NOMO-1 treated with dmso at 0.1 percent for 144 hours (cell line): ENCODE results near the gene SPPL3.

Experiments
- DNase-seq: peaks from one replicate; lab custom pipeline; 2025; ENCODE audit not compliant: unreplicated experiment; lab: John Stamatoyannopoulos, UW

The SPPL3 gene

DNA sequence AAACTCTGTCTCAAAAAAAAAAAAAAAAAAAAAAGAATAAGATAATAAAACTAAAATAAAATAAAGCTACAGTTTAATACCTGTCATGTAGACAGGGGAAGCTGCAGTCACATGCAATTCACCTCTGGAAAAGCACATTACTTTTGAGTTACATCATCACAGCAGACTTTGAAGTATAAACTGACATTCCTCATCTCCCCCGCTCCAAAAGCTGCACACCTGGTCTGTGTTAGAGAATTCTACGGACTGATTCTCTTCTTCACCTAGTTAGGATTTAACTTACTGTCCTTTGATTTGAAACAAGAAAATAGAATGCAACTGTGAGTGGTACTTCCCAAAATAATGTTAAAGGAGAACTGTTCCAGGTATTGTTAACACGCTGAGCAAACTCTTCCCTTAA lies 25.1 kb downstream of the SPPL3 start:
- no peak for DNase-seq

DNA sequence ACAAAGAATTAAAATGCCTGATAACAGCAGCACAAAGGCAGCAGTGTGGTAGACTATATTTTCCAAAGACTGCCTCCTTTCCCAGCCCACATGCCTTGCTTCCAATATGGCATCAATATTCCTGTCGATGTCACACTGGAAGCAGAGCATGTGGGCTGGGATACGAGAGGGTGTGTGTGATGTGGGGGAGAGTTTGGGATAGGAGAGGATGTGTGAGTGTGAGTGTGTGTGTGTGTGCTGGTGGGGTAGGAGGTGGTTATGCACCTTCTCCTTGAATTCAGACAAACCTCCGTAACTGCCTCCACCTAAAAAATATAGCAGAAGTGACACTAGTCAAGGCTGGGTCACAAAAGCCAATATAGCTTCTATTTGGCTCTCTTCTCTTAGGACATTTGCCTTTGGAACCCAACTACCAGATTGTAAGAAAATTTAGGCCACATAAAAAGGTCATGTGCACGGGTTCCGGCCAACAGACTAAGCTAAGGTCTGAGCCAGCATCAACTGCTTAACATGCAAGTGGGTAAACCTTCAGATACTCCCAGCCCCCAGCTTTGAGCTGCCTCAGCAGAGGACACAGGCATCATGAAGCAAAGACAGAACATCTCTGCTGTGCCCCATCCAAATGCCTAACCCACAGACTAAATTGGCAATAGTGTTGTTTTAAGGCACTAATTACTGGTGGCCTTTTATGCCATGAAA lies 29.5 kb downstream of the SPPL3 start:
- DNase-seq, result no peak

DNA sequence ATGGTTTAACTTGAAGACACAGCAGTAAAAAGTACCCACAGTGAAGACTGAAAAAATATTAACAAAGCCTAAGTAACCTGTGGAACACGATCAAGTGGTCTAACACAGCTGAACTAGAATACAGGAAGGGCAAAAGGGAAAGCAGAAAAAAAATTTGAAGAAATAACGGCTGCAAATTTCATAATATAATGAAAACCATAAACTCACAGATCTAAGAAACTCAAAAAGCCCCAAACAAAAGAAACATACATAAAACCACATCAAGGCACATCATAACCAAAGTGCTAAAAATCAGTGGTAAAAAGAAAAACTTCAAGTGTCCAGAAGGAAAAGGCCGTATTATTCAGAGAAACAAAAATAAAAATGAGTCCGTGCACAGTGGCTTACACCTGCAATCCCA lies 30.9 kb downstream of the SPPL3 start:
- no peak for DNase-seq

DNA sequence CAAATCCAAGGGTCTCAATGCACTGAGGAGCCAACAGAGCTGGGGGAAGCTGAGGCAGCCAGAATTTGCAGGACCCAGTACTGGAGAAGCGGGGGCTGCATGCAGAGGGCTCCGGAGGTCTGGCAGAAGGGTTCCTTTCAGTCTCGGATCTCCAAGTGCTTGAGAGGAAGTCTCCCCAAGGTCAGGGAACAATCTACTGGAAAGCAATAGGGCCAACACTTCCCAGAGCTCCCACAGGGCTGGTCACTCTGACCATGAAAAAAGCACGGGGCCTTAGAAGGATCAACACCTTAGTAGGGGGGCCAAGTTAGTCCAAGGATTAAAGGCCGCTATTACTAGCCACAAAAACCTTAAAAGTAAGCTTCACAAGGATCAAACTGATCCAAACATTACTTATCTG lies 31.7 kb downstream of the SPPL3 start:
- DNase-seq, result no peak

DNA sequence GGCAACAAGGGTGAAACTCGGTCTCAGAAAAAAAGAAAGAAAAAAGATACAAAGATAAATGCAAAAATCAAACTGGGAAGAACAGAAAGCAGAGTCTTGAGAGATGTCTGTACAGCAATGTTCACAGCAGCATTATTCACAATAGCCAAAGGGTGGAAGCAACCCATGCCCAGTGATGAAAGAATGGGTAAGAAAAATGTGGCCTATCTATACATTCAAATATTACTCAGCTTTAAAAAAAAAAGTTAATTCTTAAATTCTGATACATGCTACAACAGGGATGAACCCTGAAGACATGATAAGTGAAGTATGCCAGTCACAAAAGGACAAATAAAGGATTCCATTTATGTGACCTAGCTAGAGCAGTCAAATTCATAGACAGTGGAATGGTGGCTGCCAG lies 33.7 kb downstream of the SPPL3 start:
- DNase-seq, result no peak

DNA sequence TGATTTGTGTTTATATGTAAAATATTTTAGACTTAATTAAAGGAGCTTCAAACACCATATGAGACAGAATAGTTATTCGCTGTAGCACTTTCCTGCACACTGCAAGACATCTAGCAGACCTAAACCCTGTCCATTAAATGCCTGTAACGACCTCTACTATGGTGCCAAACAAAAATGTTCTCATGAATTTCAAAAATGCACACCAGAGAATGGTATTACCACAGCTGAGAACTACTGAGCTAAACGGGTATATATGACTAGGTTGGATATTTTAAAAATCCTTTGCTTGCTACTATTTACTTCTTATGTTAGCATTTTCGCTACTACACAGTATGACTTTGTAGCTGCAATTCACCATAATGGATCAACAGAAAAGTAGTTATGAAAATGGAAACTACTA lies 34.8 kb downstream of the SPPL3 start:
- no peak for DNase-seq

DNA sequence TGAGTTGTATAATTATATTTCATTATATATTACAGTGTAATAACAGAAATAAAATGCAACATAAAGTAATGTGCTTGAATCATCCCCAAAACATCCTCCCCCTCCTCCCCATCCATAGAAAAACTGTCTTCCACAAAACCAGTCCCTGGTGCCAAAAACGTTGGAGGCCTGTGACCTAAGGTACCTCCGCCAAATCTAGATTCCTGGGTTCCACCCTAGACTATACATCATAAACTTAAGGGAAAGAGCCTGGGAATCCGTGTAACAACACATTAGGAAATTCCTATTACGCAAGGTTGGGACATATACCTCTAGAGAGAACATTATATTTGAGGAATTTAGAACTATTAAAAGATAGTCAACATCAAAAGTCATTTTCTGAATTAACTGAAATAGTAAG lies 38.0 kb downstream of the SPPL3 start:
- DNase-seq, result no peak

DNA sequence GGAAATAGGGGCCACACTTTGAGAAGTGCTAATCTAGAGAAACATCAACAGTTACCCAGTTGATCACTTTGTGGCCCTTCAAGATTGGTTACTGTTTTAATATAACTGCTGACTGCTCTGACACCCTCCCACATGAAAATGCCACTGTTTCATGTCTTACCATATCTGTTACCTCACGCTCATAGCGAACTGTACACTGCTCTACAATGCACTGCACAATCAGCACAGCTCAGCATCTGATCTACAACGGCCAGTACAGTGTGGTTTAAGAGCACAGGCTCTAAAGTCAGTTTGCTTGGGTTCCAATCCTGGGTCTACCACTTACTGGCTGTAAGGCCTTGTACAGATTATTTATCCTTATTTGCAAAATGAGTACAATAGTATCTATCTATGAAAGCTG lies 39.1 kb downstream of the SPPL3 start:
- DNase-seq, result no peak

DNA sequence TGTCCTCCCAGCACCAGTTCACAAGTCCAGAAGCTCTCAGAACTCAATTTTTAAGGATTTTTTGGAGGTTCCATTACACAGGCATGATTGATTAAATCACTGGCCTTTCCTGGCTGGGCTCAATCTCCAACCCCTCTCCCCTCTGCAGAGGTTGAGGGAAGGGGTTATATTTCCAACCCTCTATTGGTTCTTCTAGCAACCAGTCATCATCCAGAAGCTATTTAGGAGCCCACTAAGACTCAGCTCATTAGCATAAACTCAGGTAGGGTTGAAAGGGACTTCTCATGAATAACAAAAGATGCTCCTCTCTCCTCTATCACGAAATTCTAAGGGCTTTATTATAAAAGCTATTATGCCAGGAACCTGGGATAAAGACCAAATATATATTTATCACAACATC lies 41.5 kb downstream of the SPPL3 start:
- DNase-seq, result no peak

DNA sequence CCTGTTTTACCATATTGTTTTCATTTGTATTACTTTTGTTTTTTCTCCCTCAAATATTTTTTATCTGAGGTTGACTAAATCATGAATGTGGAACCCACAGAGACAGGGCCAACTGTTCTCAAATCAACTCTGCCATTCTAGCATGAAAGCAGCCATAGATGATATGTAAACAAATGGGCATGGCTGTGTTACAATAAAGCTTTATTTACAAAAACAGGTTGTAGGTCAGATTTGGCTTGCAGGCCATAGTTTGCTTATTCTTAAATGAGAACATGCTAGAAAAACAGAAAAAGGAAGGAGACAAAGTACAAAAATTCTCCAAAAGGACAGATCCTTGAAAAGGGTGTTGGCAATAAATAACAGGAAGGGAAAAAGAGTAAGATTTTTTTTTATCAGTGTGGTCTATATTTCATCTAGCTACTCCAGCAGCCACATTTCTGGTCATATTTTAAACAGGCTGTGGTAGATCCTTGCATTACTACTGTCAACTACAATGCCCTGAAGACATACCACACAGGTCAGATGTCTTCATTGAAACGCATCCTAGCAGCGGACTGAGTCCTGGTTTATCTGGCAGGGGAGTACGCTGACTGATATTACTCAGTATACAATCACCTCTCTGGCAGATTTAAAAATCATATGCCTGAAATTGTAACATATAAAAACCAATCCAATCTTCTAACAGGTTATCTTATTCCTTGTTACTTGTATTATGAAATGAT lies 42.9 kb downstream of the SPPL3 start:
- DNase-seq, result no peak

DNA sequence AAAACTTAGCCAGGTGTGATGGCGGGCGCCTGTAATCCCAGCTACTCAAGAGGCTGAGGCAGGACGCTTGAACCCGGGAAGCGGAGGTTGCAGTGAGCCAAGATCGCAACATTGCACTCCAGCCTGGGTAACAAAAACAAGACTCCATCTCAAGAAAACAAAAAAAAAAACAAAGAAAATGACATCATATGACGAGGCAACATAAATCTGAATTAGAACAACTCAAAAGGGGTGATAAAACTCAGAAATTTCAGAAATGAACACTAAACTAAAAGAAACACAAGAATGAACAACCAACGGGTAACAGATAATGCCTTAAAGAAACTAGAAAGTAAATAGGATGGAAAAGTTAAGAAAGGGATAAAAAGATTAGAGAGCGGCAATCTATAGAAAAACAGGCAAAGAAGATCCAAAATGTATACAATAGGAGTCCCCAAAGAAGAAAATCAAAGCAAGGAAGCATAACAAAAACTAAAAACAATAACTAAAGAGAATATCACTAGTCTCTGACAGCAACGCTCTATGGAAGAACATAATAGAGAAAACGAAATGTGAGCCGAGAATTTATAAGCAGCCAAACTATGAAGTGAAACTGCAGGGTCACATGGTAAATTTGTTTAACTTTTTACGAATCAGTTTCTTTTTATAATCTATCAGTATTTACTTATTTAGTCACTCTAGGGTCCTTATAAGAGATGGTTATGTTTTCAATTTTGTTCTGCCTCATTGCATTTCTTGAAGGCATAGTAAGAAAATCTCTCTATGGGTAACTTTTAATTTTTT lies 45.7 kb downstream of the SPPL3 start:
- no peak for DNase-seq

DNA sequence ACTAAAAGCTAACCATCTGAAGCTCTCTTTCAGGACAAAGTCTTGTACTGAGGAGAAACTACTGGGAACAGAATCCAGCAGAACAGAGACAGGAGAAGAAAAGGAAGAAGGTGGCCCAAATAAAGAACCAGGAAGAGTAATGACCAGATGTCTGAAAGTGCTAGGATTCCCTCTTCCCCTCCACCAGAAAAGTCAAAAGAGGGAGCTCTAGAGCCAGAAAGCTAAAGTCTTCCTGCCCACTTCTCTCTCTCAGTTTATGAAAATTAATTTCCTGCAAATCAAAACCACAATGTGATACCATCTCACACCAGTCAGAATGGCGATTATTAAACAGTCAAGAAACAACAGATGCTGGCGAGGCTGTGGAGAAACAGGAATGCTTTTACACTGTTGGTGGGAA lies 47.2 kb downstream of the SPPL3 start:
- no peak for DNase-seq

DNA sequence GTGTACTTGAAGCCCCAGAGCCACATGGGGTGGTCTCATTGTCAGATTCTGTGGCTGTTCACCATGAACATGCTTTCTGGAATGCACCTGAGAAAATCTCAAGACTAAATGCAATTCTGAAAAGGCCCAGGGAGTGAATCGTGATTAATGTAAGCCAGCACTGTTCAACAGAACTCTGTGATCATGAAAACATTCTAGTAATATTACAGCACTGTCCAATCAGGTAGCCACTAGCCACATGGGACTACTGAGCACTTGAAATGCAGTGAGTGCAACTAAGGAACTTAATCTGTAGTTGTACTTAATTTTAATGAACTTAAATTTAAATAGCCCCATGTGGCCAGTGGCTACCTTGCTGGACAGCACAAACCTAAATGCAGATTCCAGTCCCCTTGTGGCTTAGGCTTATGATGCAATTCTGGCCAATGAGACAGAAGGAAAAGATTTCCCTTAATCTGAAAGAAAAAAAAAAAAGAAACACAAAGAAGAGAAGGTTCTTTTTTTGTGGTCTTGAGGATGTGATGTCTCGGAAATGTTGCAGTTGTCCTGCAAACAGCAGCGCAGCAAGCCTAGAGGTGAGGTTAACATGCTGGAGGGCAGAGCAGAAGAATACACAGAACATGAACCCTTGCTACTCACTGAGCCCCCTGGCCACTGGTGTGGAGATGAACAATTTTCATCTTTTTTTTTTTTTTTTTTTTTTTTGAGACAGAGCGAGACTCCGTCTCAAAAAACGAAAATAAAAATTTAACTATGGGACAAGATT lies 48.2 kb downstream of the SPPL3 start:
- DNase-seq, result no peak

DNA sequence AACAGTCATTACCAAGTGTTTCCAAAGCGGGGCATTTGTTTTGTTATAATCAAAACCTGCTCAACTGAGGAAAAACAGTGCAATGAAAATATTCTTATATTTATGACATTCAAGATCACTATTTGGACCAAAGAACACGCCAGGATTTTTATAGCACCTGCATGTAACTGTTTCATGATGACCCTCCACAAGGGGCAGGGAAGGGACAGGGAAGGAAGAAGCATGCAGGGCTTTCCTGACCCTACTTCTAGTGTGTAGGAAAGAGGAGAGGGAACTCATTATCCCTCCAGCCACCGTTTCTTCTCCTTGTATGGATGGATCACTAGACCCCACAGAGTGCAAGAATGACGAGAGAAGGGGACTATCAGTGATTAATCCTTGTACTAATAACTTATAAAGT lies 49.4 kb downstream of the SPPL3 start:
- no peak for DNase-seq

DNA sequence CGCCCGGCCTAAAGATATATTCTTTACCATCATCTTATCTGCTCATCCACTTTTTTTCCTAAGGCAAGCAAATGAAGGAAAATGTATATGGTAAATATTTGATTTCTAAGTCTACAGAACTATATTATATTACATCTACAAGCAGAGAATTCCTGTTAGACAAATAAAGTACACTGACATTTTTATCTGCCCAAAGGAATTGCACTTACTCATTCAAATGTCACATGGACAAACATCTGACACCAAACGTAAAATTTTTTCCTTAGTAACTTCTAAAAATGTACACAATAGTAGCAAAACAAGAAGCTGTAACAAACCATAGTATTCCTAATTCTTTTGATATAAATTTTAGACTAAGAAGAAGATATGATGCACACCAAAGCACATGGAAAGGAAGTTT lies 51.0 kb downstream of the SPPL3 start:
- no peak for DNase-seq

DNA sequence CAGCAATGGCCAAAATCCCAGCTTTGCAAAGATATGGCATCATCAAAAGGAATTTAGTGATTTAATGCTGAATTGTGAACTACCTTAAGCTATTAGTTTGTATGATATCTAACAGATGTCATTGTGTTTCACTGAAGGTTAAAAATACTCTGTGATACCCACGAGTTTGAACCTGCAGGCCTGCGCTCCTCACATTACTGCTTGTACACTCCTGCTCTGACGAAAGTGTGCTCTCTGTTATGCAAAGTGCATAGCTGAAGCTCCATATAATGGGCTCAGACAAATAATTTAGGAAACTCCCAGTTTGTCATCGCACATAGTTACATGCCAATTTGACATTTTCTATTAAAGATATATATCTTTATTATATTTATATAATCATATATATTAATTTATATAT lies 52.2 kb downstream of the SPPL3 start:
- DNase-seq, result no peak

DNA sequence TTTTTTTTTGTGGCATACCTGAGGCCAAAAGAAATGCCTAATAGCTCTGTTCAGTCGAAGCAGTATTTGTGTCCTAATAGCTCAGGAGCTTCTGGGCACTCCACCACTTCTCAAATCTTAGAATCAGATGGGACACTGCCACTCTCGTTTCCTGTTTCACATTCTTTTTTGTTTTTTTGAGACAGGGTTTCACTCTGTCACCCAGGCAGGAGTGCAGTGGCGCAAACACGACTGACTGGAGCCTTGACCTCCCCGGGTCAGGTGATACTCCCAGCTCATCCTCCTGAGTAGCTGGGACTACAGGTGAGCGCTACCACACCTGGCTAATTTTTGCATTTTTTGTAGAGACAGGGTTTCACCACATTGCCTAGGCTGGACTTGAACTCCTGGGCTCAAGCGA lies 52.7 kb downstream of the SPPL3 start:
- DNase-seq, result peak; percentile 54

DNA sequence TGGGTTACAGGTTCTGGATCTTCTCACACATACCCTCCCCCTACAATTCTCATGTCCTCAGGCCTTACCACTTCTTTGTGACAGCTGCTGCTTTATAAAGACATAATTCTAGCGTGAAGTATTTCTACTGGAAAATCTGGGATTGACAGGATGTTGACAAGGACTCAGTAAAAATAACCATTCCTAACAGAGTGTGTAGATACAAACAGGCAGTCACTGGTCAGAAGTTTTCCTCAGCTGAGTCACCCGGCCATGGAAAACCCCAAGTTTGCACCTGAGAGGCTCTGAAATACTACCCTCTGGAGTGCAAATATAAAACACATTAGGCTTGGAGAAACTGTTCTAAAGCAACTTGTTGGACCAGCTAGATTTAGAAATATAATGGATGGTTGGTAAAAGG lies 54.4 kb downstream of the SPPL3 start:
- DNase-seq, result no peak

DNA sequence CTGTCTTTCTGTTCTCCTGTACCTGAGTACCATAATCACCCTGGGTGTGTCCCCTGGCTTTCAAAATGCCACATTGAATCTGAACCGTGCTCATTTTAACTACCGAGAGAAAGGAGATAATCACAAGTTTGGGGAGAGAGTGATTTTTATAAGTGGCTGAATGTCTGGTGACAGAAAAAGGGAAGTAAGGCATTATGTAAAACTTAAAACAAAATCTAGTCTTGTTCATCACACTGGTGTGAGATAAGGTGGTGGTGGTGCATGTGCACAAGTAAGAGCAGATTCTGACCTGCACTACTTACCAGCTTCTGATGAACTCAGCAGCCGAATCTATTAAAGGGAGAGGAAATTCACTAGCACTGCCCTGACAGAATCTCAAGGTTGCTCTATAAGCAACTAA lies 56.3 kb downstream of the SPPL3 start:
- peak; percentile 29 for DNase-seq

DNA sequence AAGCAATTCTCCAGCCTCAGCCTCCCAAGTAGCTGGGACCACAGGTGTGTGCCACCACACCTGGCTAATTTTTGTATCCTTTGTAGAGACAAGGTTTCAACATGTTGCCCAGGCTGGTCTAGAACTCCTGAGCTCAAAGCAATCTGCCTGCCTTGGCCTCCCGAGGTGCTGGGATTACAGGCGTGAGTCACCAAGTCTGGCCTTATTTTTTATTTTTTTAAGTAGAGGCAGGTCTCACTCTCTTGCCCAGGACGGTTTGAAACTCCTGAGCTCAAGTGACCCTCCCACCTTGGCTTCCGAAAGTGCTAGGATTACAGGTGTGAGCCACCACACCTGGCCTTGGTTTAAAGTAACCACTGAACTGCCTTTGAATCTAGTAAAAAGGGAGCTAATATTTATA lies 56.8 kb downstream of the SPPL3 start:
- no peak for DNase-seq

DNA sequence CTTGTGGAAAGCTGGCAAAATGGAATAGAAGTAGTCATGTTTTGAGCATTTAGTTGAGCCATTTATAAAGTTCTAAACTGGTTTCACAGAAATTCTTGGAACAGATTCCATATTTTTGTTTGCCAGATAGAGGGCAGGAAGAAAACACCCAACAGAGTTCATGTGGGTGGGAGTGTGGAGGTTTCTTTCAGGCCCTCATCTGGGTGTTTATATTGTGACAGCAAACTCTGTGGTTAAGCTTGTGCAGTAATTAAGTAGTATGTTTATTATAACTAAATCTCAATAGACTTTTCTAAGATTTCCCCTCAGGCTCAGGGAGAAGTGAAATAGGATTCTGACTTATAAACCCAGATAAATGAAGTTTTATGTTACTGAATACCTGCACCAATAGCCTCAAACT lies 57.4 kb downstream of the SPPL3 start:
- no peak for DNase-seq
